ENCODE measurements around the gene SGMS1.

The SGMS1 gene

GRCh38 chr10:50610368-50610767, 13.4 kb downstream of the SGMS1 start:
- DNase-seq (ENCODE audit: low read depth) = no peak

- DNase-seq (ENCODE audit: low read depth) = no peak
Measured at GRCh38 chr10:50607356-50607925, 16.3 kb downstream of the SGMS1 start.

GRCh38 chr10:50605951-50606270, 17.8 kb downstream of the SGMS1 start:
- no peak for DNase-seq (ENCODE audit: low read depth)

- DNase-seq (ENCODE audit: low read depth) = no peak
Measured at GRCh38 chr10:50605269-50605950, 18.3 kb downstream of the SGMS1 start.

GRCh38 chr10:50604809-50605208, 18.9 kb downstream of the SGMS1 start:
- DNase-seq (ENCODE audit: low read depth) = no peak

- DNase-seq (ENCODE audit: low read depth) = no peak
Measured at GRCh38 chr10:50604049-50604640, 19.6 kb downstream of the SGMS1 start.

- no peak for DNase-seq (ENCODE audit: low read depth)
Measured at GRCh38 chr10:50603151-50603850, 20.5 kb downstream of the SGMS1 start.

- no peak for DNase-seq (ENCODE audit: low read depth)
Measured at GRCh38 chr10:50601974-50602373, 21.8 kb downstream of the SGMS1 start.

- DNase-seq (ENCODE audit: low read depth) = no peak
Measured at GRCh38 chr10:50600831-50601477, 22.8 kb downstream of the SGMS1 start.

GRCh38 chr10:50600286-50600685, 23.5 kb downstream of the SGMS1 start:
- DNase-seq (ENCODE audit: low read depth) = no peak

- DNase-seq (ENCODE audit: low read depth) = no peak
Measured at GRCh38 chr10:50596897-50597296, 26.9 kb downstream of the SGMS1 start.

GRCh38 chr10:50596456-50596855, 27.3 kb downstream of the SGMS1 start:
- DNase-seq (ENCODE audit: low read depth) = no peak

GRCh38 chr10:50595785-50596184, 28.0 kb downstream of the SGMS1 start:
- DNase-seq (ENCODE audit: low read depth) = no peak

GRCh38 chr10:50593523-50594376, 30.0 kb downstream of the SGMS1 start:
- DNase-seq (ENCODE audit: low read depth) = no peak

- DNase-seq (ENCODE audit: low read depth) = no peak
Measured at GRCh38 chr10:50592961-50593418, 30.8 kb downstream of the SGMS1 start.

GRCh38 chr10:50590935-50591334, 32.8 kb downstream of the SGMS1 start:
- DNase-seq (ENCODE audit: low read depth) = no peak

GRCh38 chr10:50586740-50587088, 37.0 kb downstream of the SGMS1 start:
- no peak for DNase-seq (ENCODE audit: low read depth)

- DNase-seq (ENCODE audit: low read depth) = no peak
Measured at GRCh38 chr10:50585921-50586739, 37.6 kb downstream of the SGMS1 start.

- no peak for DNase-seq (ENCODE audit: low read depth)
Measured at GRCh38 chr10:50582766-50583762, 40.7 kb downstream of the SGMS1 start.

- no peak for DNase-seq (ENCODE audit: low read depth)
Measured at GRCh38 chr10:50582046-50582445, 41.7 kb downstream of the SGMS1 start.

Measured in stimulated activated CD8-positive, alpha-beta memory T cell treated with anti-CD3 and anti-CD28 coated beads, Interleukin-7, amount 100 ng/mL, for 24 hours (primary cell).